Measurements from ENCODE around the gene TUBA4A. TPM values are rescaled to one million over a fixed set of nuclear protein-coding genes. Genes with fewer than 3 reads are reported as not detected.

The TUBA4A gene
- total and polyA plus RNA-seq, 2 experiments from 2014 or later = 1.6 to 6.5 TPM

- Histone ChIP-seq H3K4me3 (no peak overlapping the region), H3K27me3 (no peaks in the 10 kb centered on the region), H3K9me3 (ENCODE audit: low read depth) (no peaks in the 10 kb centered on the region), H3K4me1 (ENCODE audit: low read depth) (peaks cover 11% of the 10 kb centered on the region), H3K27ac (no peak overlapping the region), H3K36me3 (peaks cover 56% of the 10 kb centered on the region)
- no peak for TF ChIP-seq CTCF (IDR thresholded peaks at IDR 0.05; ENCODE audit: low read depth, low read length)
- DNase-seq (ENCODE audit: low read depth in 1 of 2, low spot score in 1 of 2) = no peak
Observed at GRCh38 chr2:219223831-219224610, 29.7 kb downstream of the TUBA4A start.

- Histone ChIP-seq H3K36me3 (peaks cover 56% of the 10 kb centered on the region), H3K4me3 (no peak overlapping the region), H3K9me3 (ENCODE audit: low read depth) (no peaks in the 10 kb centered on the region), H3K27me3 (no peaks in the 10 kb centered on the region), H3K4me1 (ENCODE audit: low read depth) (peaks cover 12% of the 10 kb centered on the region), H3K27ac (no peak overlapping the region)
- DNase-seq (ENCODE audit: low read depth in 1 of 2, low spot score in 1 of 2) = no peak
- TF ChIP-seq CTCF (IDR thresholded peaks at IDR 0.05; ENCODE audit: low read depth, low read length) = no peak
Observed at GRCh38 chr2:219221957-219222518, 31.7 kb downstream of the TUBA4A start.

- Histone ChIP-seq H3K27ac (no peak overlapping the region), H3K36me3 (peaks cover 56% of the 10 kb centered on the region), H3K9me3 (ENCODE audit: low read depth) (no peaks in the 10 kb centered on the region), H3K4me3 (no peak overlapping the region), H3K4me1 (ENCODE audit: low read depth) (peaks cover 12% of the 10 kb centered on the region), H3K27me3 (no peaks in the 10 kb centered on the region)
- DNase-seq (ENCODE audit: low read depth in 1 of 2, low spot score in 1 of 2) = no peak
- no peak for TF ChIP-seq CTCF (IDR thresholded peaks at IDR 0.05; ENCODE audit: low read depth, low read length)
Observed at GRCh38 chr2:219220652-219221402, 32.9 kb downstream of the TUBA4A start.

GRCh38 chr2:219219784-219220532 lies 33.8 kb downstream of the TUBA4A start:
- Histone ChIP-seq H3K36me3 (peaks cover 50% of the 10 kb centered on the region), H3K4me3 (no peak overlapping the region), H3K27ac (no peak overlapping the region), H3K9me3 (ENCODE audit: low read depth) (no peaks in the 10 kb centered on the region), H3K4me1 (ENCODE audit: low read depth) (peaks cover 12% of the 10 kb centered on the region), H3K27me3 (no peaks in the 10 kb centered on the region)
- DNase-seq (ENCODE audit: low read depth in 1 of 2, low spot score in 1 of 2) = no peak
- TF ChIP-seq CTCF (IDR thresholded peaks at IDR 0.05; ENCODE audit: low read depth, low read length) = no peak

All from cardiac muscle cell (in vitro differentiated cells and primary cell).